ENCODE results near the gene NKD2.
"Not testable (repeated sequence)": the region's sequence is repeated elsewhere in the genome, so short reads cannot be mapped to it uniquely, and the experiment has no call there.

Gene NKD2

DNA sequence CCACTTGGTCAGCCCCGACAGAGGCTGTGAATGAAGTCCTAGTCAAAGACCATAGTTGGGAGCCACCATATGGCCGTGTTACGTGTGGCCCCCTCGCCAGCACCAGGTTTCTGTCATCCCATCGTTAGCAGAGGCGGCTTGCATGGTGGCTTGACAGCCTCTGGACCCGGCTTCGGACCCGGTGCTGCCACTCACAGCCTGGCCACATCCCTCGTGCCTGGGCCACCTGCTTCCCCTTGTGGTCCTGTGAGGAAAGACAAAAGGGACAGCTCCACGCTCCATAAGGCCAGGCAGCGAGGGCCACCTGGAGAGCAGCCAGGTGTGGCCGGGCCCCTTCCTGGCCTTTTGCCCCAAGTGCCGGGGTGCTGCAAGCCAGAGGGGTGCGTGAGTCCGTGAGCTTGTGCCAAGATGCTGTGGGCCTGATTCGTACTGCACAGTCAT, 6.2 kb downstream of the NKD2 start:
- no peak for DNase-seq

GRCh38 chr5:1015507-1015906, 6.9 kb downstream of the NKD2 start:
- no peak for DNase-seq

GRCh38 chr5:1016036-1016435, 7.4 kb downstream of the NKD2 start:
- DNase-seq = no peak

DNA sequence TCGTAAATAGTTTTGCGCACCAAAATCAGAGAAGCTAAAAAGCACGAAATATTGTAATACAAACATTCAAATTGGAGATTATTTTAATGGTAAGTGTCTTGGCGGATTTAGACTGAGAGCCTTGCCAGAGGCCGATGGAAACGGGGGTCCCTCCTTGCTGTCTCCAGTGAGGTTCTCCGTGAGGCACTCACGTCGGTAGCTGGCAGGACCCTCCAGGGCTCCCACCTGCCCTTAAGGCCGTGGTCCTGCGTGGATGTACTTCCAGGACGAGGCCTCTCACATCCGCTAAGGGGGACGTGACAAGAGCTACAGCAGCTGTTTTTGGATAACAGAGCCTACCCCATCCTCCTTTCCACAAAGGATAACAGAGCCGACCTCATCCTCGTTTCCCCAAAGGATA, 7.9 kb downstream of the NKD2 start:
- no peak for DNase-seq

DNA sequence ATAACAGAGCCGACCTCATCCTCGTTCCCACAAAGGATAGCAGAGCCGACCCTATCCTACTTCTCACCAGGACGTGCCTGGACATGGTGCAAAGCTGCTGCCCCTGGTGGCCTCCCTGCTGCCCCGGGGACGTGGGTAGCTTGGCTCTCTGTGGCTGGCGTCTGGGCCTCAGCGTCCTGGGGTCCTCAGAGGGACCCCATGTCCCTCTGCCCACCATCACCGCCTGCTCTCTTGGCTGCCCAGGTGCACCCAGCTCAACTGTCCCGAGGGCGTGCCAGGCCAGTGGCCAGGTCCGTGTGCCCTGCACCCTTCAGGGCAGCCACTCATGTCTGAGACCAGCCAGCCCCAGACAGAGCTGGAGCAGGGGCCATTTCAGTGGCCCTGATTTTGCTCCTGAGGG, 8.5 kb downstream of the NKD2 start:
- no peak for DNase-seq

- no peak for DNase-seq
These were observed 9.3 kb downstream of the NKD2 start for GRCh38 chr5:1017691-1018455.

- DNase-seq = no peak
These were observed 10.0 kb downstream of the NKD2 start for GRCh38 chr5:1018596-1018995.

DNA sequence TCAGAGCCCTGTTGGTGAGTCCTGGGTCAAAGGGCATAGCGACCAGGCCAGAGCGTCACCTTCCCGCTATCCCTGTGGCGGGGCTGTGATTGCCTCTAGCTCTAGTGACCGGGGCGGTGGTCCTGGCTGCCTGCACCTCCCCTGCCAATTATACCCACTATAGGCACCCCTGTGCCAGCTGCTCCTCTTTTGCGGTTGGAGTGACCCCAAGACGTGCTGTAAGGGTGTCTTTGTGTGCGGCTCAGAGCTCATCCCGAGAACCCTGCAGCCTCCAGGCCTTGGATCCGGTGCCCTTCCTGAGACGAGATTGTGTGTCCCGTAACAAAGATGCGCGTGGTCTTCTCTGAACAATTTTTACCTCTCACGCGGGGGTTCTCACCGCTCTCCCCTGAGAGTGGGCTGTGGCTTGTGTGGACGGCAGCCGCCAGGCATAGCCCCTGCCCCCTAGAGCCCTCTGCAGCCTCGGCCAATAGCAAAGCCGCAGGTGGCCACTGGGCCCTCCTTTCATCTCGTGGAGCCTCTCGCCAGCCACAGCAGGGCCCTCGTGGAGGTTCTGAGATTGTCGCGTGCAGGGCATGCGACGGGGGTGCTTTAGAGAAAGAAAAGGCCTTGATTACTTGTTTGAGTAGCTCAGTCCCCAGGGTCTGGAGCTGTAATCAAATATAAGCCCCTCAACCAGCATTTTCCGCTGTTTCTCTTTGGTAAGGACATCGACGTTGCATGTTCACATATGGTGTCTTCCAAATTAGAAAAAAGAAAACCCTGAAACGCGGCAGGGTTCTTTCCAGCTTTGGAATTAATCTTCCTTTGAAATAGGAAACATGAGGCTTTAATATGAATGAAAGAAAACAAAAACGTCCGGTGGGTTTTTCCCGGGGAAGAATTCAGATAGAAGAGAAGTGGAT, 10.7 kb downstream of the NKD2 start:
- no peak for DNase-seq

- no peak for DNase-seq
These were observed 11.9 kb downstream of the NKD2 start for GRCh38 chr5:1020452-1020961.

DNA sequence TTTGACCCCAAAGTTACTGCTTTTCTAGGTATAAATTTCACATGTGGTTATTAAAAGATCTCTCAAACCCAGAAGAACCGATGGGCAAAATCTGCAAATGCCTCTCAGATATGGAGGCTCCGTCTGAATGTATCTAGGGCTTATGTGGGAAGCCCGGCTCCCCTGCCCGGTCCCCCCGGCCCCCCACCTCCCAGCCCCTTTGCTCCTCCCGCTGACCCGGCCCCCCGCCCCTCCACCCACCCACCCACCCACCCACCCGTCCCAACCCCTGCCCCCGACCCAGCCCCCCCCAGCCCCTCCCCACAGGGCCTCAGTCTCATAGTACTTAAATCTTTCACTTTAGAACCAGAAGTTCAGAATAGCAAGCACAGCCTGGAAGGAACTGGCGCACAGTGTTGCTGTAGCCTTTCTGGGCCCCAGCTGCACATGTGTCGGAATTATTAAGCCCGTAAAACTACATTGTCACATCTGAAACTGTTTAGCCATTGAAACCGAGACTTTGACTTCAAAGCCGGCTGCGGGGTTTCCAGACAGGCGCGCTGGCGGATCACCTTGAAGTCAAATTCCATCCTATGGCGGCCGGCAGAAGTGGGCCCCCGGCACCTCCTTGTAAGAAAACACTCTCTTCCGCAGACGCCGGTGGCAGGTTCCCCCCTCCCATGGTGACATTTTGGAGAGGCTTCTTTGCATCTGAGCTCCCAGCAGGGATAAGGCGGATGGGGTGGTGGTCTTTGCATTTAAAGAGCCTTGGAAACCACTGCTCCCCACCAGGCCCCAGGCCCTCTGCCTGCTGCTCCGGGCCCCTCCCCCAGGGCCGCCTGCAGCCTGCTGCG, 12.8 kb downstream of the NKD2 start:
- no peak for DNase-seq

GRCh38 chr5:1021969-1022336, 13.4 kb downstream of the NKD2 start:
- not testable (repeated sequence) for DNase-seq

- no peak for DNase-seq
These were observed 18.4 kb downstream of the NKD2 start for GRCh38 chr5:1026700-1027621.

GRCh38 chr5:1027631-1028441, 19.2 kb downstream of the NKD2 start:
- DNase-seq = no peak

- no peak for DNase-seq
These were observed 20.1 kb downstream of the NKD2 start for GRCh38 chr5:1028481-1029281.

GRCh38 chr5:1029282-1029944, 20.8 kb downstream of the NKD2 start:
- DNase-seq = no peak

DNA sequence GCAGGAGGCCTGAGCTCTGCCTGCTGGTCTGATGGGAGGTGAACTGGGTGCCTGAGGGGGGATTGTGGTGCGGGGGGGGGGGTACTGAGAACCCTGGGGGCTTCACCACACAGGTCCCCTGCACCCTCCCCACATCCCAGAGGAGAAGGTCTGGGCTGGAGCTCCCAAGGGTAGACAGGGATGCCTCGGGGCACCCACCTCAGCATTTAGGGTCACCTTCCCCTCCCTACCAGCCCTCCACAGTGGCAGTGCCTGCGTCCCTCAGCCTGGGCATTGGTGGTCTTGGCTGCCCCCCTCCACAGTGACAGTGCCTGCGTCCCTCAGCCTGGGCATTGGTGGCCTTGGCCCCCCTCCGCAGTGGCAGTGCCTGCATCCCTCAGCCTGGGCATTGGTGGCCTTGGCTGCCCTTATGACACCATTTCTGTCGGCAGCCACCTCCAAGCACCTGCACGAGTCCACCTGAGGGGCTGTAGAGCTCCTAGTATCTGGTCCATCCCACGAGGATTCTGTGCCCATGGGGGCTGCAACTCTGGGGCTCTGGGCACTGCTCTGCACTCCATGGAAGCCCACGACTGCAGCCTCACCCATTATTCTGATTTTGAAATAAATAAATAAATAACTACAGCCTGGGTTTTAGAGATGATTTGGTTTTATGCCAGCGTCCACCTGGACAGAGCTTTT, 21.5 kb downstream of the NKD2 start:
- no peak for DNase-seq

- no peak for DNase-seq
These were observed 22.2 kb downstream of the NKD2 start for GRCh38 chr5:1030801-1031271.

GRCh38 chr5:1031306-1031959, 22.8 kb downstream of the NKD2 start:
- no peak for DNase-seq
